ENCODE measurements around the gene EHBP1L1.

- TF ChIP-seq CTCF (IDR thresholded peaks at IDR 0.05; ENCODE audit: control extremely low read depth in 1 of 3, insufficient read depth in 1 of 3, low read depth in 1 of 3, low read length in 3 of 3) (no peak), RAD21 (IDR thresholded peaks at IDR 0.05 in 1 of 2, conservative IDR thresholded peaks at IDR 0.05 in 1 of 2; ENCODE audit: low read depth in 2 of 2, low read length in 2 of 2) (no peak)
Measured at GRCh38 chr11:65617136-65617850, 41.4 kb downstream of the EHBP1L1 start.
